Hematopoietic multipotent progenitor cell treated with erythropoietin and hydrocortisone succinate and interleukin-3 and kit ligand, for 17 days (in vitro differentiated cells): Measurements from ENCODE around the gene HMGA1.

Source experiments
- DNase-seq: peaks from one replicate; pipeline ENCODE4 v3.0.0-alpha.2; 2015; ENCODE audit warnings: low spot score

HMGA1 gene

GRCh38 chr6:34292954-34293353 is 56.3 kb downstream of the HMGA1 start:
- no peak for DNase-seq

GRCh38 chr6:34295721-34296120 is 59.0 kb downstream of the HMGA1 start:
- no peak for DNase-seq
